SU-DHL-6 (cell line): ENCODE measurements around the gene CD52.

Experiments used
- H2AFZ ChIP-seq: fragments of 200-600 bp; sonication (generic); 2 replicates; pipeline ENCODE4 v1.6.1; 2014; ENCODE audit warnings: low read depth, mild to moderate bottlenecking, moderate library complexity, mixed read lengths, antibody characterized with exemption, low read length; ENCODE audit not compliant: severe bottlenecking
- H3F3A ChIP-seq: fragments of 200-600 bp; shearing (Covaris generic); 2 replicates; pipeline ENCODE4 v1.6.0; 2016; ENCODE audit warnings: antibody characterized with exemption, mild to moderate bottlenecking; ENCODE audit not compliant: insufficient read depth
- H3K27ac ChIP-seq: fragments of 200-600 bp; sonication (generic); 2 replicates; pipeline ENCODE4 v1.5.1; 2016; ENCODE audit warnings: low read depth, mild to moderate bottlenecking, low read length, moderate library complexity, mixed read lengths
- H3K27me3 ChIP-seq: fragments of 200-600 bp; sonication (generic), shearing (Covaris generic); 2 replicates; pipeline ENCODE4 v1.6.0; 2014; ENCODE audit warnings: mild to moderate bottlenecking, low read length
- H3K36me3 ChIP-seq: fragments of 200-600 bp; sonication (generic); 2 replicates; pipeline ENCODE4 v1.6.1; 2014; ENCODE audit warnings: mild to moderate bottlenecking, low read length, mixed read lengths
- H3K4me2 ChIP-seq: fragments of 300-600, 200-600 bp; shearing (Covaris generic), sonication (generic); 2 replicates; pipeline ENCODE4 v1.6.0; 2014; ENCODE audit warnings: low read length, low read depth, mild to moderate bottlenecking; ENCODE audit not compliant: poor library complexity, severe bottlenecking
- H3K4me3 ChIP-seq: fragments of 200-600 bp; sonication (generic); 2 replicates; pipeline ENCODE4 v1.5.1; 2014; ENCODE audit warnings: antibody characterized with exemption, low read length, mild to moderate bottlenecking, mixed read lengths; ENCODE audit not compliant: insufficient read depth, poor library complexity, severe bottlenecking
- H3K79me2 ChIP-seq: fragments of 200-600 bp; sonication (generic); 2 replicates; pipeline ENCODE4 v1.6.1; 2014; ENCODE audit warnings: mild to moderate bottlenecking, low read length, moderate library complexity; ENCODE audit not compliant: insufficient read depth
- H3K9ac ChIP-seq: fragments of 200-600 bp; sonication (generic); 2 replicates; pipeline ENCODE4 v1.7.0; 2014; ENCODE audit warnings: mild to moderate bottlenecking, low read length
- H3K9me2 ChIP-seq: fragments of 200-600 bp; sonication (generic); replicated peaks from 2 replicates; pipeline ENCODE4 v1.6.1; 2014; ENCODE audit warnings: low read length; ENCODE audit not compliant: insufficient read depth
- H3K9me3 ChIP-seq: fragments of 200-600 bp; sonication (generic); 2 replicates; pipeline ENCODE4 v1.6.1; 2014; ENCODE audit warnings: low read length, mixed read lengths; ENCODE audit not compliant: insufficient read depth
- H4K20me1 ChIP-seq: fragments of 200-600 bp; sonication (generic); 2 replicates; pipeline ENCODE4 v1.6.1; 2014; ENCODE audit warnings: low read depth, mild to moderate bottlenecking, antibody characterized with exemption, low read length, moderate library complexity, mixed read lengths
- EZH2phosphoT487 ChIP-seq: fragments of 200-600 bp; sonication (generic), shearing (Covaris generic); conservative IDR thresholded peaks from 2 replicates; pipeline ENCODE4 v1.6.1; 2018; ENCODE audit warnings: mild to moderate bottlenecking, antibody characterized with exemption, low read length, moderate library complexity, mixed read lengths
- TF ChIP-seq, protein P1 (sequence below): fragments of 200-600 bp; sonication (generic); IDR thresholded peaks from one replicate; pipeline ENCODE4 v1.5.1; 2017; ENCODE audit warnings: antibody characterized with exemption, mild to moderate bottlenecking, low read length, moderate library complexity; ENCODE audit not compliant: insufficient read depth, poor library complexity, severe bottlenecking

Gene CD52

DNA sequence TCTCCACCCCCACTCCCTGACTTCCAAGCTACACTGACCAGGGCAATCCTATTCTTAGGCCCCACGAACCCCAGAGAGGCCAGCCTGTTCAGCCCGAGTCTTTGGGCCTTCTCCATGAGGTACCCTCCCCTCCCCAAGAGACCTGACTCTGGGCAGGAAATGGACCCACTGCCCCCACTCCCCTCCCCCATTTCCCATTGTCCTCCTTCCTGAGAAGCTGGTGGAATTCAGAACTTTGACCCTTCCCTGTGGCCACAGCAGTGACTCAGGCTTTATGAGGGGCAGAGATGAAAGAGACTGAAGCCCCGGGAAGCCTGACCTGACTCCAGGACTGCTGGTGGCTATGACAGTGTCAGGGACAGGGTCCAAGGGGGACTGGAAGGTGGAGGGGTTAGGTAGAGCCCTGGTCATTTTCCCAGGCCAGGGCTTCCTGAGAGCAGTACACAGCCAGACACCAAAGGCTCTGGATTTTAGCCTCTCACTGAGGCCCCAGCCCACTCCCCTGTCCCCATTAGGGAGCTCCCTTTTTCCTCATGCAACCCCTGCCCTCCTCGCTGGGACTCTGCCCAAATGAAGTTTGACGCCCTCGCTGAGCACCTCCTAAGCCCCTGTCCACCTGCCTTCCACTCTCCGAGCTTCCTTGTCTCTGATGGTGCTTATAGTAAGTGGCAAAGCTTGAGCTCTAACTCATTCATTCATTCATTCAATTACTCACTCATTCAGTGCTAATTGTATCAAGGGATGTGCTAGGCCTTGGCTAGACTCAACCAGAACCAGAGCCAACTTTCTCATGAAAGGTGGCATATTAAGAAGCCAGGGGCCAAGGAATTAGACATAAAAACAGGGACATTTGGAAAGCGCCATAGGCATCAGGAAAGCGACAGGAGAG, 33.2 kb downstream of the CD52 start:
- no peaks in the 10 kb centered on the region for H3K9me2 ChIP-seq
- no peaks in the 10 kb centered on the region for H3K27me3 ChIP-seq
- no peaks in the 10 kb centered on the region for H3F3A ChIP-seq
- no peaks in the 10 kb centered on the region for H4K20me1 ChIP-seq
- no peak for TF ChIP-seq EZH2phosphoT487
- TF ChIP-seq, protein P1, sequence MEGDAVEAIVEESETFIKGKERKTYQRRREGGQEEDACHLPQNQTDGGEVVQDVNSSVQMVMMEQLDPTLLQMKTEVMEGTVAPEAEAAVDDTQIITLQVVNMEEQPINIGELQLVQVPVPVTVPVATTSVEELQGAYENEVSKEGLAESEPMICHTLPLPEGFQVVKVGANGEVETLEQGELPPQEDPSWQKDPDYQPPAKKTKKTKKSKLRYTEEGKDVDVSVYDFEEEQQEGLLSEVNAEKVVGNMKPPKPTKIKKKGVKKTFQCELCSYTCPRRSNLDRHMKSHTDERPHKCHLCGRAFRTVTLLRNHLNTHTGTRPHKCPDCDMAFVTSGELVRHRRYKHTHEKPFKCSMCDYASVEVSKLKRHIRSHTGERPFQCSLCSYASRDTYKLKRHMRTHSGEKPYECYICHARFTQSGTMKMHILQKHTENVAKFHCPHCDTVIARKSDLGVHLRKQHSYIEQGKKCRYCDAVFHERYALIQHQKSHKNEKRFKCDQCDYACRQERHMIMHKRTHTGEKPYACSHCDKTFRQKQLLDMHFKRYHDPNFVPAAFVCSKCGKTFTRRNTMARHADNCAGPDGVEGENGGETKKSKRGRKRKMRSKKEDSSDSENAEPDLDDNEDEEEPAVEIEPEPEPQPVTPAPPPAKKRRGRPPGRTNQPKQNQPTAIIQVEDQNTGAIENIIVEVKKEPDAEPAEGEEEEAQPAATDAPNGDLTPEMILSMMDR: no peak
- H3K9ac ChIP-seq: no peak overlapping the region
- H3K4me3 ChIP-seq: no peak overlapping the region
- H3K27ac ChIP-seq: no peak overlapping the region
- no peak overlapping the region for H3K4me2 ChIP-seq
- H3K79me2 ChIP-seq: no peaks in the 10 kb centered on the region
- no peaks in the 10 kb centered on the region for H3K36me3 ChIP-seq
- no peaks in the 10 kb centered on the region for H3K9me3 ChIP-seq
- H2AFZ ChIP-seq: no peak overlapping the region

DNA sequence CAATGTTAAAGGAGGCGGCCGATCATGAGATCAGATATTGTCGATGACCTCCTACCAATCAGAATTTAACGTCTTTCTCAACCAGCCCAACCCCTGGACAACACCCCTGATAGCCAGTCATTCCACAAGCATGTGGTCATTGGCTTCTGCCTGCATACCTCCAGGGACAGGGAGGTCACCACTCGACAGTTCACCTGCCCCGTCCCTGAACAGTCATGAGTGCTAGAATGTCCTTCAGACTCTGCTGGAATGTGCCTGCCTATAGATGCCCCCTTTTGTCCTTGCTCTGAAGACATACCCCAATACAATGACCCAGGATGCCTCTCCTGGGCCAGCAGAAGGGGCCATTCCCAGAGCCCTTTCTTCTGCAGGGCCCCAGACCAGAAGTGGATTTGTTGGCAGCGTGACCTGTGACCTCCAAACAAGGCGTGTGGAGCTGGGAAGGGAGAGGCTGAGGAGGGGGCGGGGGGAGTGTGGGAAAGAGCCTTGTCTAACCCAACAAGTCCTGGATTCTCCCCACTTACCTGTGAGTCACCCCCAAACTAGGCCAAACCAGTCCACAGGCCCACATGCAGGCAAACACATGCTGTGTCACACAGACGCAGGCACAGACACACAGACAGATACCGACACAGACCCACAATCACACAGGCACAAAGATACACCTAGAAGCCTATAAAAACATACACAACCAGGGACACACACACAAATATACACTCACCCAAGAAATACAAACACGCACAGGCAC, 34.0 kb downstream of the CD52 start:
- Histone ChIP-seq H3K9me3 (no peaks in the 10 kb centered on the region), H3K27ac (no peak overlapping the region), H3F3A (no peaks in the 10 kb centered on the region), H3K4me2 (no peak overlapping the region), H2AFZ (no peak overlapping the region), H3K27me3 (no peaks in the 10 kb centered on the region), H4K20me1 (no peaks in the 10 kb centered on the region), H3K9ac (no peak overlapping the region), H3K36me3 (no peaks in the 10 kb centered on the region), H3K9me2 (no peaks in the 10 kb centered on the region), H3K4me3 (no peak overlapping the region), H3K79me2 (no peaks in the 10 kb centered on the region)
- no peak for TF ChIP-seq EZH2phosphoT487
- TF ChIP-seq, protein P1: no peak

DNA sequence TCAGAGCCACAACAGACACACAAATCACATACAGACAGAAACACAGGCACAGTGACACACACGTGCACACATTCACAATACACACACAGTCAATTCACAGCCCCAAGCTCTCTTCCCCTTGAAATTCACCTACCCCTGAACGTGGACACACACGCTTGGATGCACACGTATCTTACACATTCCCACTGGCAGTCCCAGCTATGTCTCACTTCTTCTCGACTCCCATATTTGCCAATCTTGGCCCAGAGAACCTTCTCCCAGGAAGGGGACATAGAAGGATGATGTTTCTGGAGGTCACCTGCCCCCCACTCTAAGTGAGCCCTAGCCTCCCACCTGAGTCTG, 34.6 kb downstream of the CD52 start:
- no peaks in the 10 kb centered on the region for H3K27me3 ChIP-seq
- no peaks in the 10 kb centered on the region for H3K9me2 ChIP-seq
- H2AFZ ChIP-seq: no peak overlapping the region
- H3K4me2 ChIP-seq: no peak overlapping the region
- H3K4me3 ChIP-seq: no peak overlapping the region
- H3K36me3 ChIP-seq: no peaks in the 10 kb centered on the region
- no peaks in the 10 kb centered on the region for H3K9me3 ChIP-seq
- no peak overlapping the region for H3K27ac ChIP-seq
- no peak overlapping the region for H3K9ac ChIP-seq
- no peaks in the 10 kb centered on the region for H3F3A ChIP-seq
- TF ChIP-seq EZH2phosphoT487: no peak
- TF ChIP-seq, protein P1: no peak
- no peaks in the 10 kb centered on the region for H3K79me2 ChIP-seq
- no peaks in the 10 kb centered on the region for H4K20me1 ChIP-seq
